ENCODE results near the gene WNT16. TPM values are rescaled to one million over a fixed set of nuclear protein-coding genes. Genes with fewer than 3 reads are reported as not detected.

The WNT16 gene
- total RNA-seq, 2 donors from 2014 or later = not detected

DNA sequence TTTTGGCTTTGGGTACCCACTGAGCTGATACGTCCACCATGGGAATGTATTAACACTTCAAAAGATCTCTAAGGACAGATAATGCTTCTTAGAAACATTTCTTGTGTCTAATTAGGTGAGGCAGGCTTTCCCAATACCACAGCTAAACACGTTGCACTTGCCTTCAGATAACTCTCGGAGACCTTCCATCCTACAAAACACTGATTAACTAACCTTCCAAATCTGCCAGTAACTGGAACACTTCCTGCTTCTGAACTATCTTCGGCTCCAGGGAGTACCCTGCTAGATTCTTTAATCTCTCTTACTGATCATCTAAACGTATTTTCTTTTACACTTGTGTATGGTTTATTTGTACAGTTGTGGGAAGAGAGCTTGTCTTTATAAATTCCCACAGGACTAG lies 1.1 kb upstream of the WNT16 start:
- ATAC-seq (replicated peaks) = no peak
- no peaks in the 10 kb centered on the region for H3K36me3 Mint-ChIP-seq (ENCODE audit: low read depth)

DNA sequence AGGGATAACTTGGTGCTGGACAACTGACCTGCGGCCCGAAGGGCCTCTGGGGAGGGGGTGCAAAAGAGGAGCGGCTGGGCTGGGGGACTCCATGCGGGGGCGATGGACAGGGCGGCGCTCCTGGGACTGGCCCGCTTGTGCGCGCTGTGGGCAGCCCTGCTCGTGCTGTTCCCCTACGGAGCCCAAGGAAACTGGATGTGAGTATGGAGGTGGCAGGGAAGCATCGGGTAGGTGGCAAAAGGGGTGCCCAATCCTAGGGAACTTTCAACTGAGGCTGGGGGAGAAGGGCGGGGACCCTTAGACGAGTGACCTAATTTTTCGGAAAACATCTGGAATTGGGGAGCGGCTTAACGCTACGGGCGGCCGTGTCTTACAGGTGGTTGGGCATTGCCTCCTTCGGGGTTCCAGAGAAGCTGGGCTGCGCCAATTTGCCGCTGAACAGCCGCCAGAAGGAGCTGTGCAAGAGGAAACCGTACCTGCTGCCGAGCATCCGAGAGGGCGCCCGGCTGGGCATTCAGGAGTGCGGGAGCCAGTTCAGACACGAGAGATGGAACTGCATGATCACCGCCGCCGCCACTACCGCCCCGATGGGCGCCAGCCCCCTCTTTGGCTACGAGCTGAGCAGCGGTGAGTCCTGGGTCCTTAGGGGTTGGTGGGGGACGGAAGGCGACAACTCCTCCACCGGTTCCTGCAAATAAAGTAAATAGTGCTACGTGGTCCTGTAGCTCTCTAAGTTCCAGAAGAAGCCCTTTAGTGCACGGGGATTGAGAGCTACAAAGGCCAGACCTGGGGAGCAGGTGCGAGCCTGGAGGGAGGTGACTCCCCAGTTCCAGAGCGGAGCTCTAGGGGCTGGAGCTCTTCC lies 622 bp downstream of the WNT16 start:
- no peaks in the 10 kb centered on the region for H3K9me3 Mint-ChIP-seq
- H3K36me3 Mint-ChIP-seq (ENCODE audit: low read depth) = no peaks in the 10 kb centered on the region
- H3K27me3 Mint-ChIP-seq = peaks cover 54% of the 10 kb centered on the region
- peaks cover 5% of the 10 kb centered on the region for H3K4me1 Mint-ChIP-seq
- no peak overlapping the region for H3K27ac Mint-ChIP-seq
- peak overlapping the region; percentile 29 for H3K4me3 Mint-ChIP-seq
- ATAC-seq (replicated peaks) = peak; percentile 16

More for the DNA sequence above, 1.1 kb upstream of the WNT16 start:
- H3K4me3 Mint-ChIP-seq = no peak overlapping the region
- peaks cover 5% of the 10 kb centered on the region for H3K4me1 Mint-ChIP-seq
- H3K27ac Mint-ChIP-seq = no peak overlapping the region
- H3K9me3 Mint-ChIP-seq = no peaks in the 10 kb centered on the region
- peaks cover 60% of the 10 kb centered on the region for H3K27me3 Mint-ChIP-seq

DNA sequence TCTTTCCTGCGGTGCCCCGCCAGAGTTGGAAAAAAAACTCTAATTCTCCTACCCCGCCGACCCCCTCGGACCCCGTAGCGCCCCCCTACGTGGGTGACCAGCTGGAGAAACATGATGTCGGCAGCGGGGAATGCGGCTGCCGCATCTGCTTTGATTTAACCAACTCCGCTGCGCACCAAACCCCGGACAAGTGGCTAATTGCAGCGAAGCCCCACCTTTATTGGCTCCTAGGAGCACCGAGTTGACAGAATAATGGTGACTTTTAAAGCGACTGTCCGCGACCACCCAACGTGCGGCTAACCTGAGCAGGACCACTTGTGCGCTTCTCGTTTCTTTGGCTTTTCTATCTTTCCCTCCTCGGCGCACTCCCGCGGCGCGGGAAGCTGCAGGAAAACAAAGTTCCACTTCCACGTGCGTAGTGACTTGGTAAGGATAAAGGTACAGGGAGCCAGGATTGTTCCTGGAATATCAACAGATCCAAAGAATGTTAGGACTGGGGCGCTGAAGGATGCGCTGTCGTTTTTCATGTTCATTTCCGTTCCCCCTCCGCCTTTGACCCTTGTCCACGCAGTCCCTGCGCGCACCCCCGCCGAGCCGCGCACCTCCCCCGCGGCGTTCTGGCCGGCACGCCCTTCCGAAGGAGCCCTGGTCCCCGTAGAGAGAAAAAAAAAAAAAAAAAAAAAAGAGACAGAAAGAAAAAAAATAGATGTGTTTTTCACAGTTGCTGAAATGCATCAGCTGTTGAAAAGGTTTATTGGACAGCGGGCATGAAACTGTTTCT lies 1.4 kb downstream of the WNT16 start:
- H3K9me3 Mint-ChIP-seq = no peaks in the 10 kb centered on the region
- no peaks in the 10 kb centered on the region for H3K36me3 Mint-ChIP-seq (ENCODE audit: low read depth)
- peaks cover 51% of the 10 kb centered on the region for H3K27me3 Mint-ChIP-seq
- H3K4me1 Mint-ChIP-seq = peaks cover 5% of the 10 kb centered on the region
- peak overlapping the region; percentile 29 for H3K4me3 Mint-ChIP-seq
- ATAC-seq (replicated peaks) = no peak
- no peak overlapping the region for H3K27ac Mint-ChIP-seq

DNA sequence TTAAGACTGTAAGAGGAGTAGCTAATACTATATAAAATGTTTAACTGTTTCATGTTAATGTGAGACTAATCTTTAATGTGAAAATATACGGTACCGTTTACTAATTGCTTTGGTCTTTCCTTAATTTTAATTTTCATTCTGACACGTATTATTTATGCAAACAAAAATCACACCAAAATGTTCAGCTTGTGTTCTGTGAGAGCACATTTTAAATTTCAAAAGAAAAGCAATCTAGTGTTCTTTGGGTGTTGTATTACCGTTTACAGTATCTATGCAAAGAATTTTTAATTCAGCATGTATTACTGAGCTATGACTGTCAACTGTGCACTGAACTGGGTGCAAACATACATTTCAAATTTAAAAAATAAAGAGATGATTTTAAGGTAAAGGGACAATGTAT lies 2.2 kb downstream of the WNT16 start:
- no peak for ATAC-seq (replicated peaks)
- Mint-ChIP-seq H3K4me3 (no peak overlapping the region), H3K27ac (no peak overlapping the region), H3K9me3 (no peaks in the 10 kb centered on the region), H3K36me3 (ENCODE audit: low read depth) (no peaks in the 10 kb centered on the region), H3K27me3 (peaks cover 53% of the 10 kb centered on the region), H3K4me1 (peaks cover 5% of the 10 kb centered on the region)

DNA sequence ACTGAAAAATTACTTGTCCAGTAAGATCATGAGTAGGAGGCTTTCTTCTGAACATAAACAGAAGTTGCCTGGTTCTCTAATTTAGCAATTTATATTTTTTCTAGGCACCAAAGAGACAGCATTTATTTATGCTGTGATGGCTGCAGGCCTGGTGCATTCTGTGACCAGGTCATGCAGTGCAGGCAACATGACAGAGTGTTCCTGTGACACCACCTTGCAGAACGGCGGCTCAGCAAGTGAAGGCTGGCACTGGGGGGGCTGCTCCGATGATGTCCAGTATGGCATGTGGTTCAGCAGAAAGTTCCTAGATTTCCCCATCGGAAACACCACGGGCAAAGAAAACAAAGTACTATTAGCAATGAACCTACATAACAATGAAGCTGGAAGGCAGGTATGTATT lies 2.8 kb downstream of the WNT16 start:
- H3K27me3 Mint-ChIP-seq = peaks cover 51% of the 10 kb centered on the region
- H3K4me3 Mint-ChIP-seq = no peak overlapping the region
- H3K27ac Mint-ChIP-seq = no peak overlapping the region
- no peaks in the 10 kb centered on the region for H3K9me3 Mint-ChIP-seq
- peaks cover 5% of the 10 kb centered on the region for H3K4me1 Mint-ChIP-seq
- no peak for ATAC-seq (replicated peaks)
- no peaks in the 10 kb centered on the region for H3K36me3 Mint-ChIP-seq (ENCODE audit: low read depth)

- ATAC-seq (replicated peaks) = no peak
- no peak overlapping the region for H3K27ac Mint-ChIP-seq
- H3K27me3 Mint-ChIP-seq = peaks cover 28% of the 10 kb centered on the region
- H3K36me3 Mint-ChIP-seq (ENCODE audit: low read depth) = no peaks in the 10 kb centered on the region
- H3K4me1 Mint-ChIP-seq = peaks cover under 1% of the 10 kb centered on the region
- H3K4me3 Mint-ChIP-seq = no peak overlapping the region
- no peaks in the 10 kb centered on the region for H3K9me3 Mint-ChIP-seq
Observed at GRCh38 chr7:121334376-121334775, 5.6 kb downstream of the WNT16 start.

DNA sequence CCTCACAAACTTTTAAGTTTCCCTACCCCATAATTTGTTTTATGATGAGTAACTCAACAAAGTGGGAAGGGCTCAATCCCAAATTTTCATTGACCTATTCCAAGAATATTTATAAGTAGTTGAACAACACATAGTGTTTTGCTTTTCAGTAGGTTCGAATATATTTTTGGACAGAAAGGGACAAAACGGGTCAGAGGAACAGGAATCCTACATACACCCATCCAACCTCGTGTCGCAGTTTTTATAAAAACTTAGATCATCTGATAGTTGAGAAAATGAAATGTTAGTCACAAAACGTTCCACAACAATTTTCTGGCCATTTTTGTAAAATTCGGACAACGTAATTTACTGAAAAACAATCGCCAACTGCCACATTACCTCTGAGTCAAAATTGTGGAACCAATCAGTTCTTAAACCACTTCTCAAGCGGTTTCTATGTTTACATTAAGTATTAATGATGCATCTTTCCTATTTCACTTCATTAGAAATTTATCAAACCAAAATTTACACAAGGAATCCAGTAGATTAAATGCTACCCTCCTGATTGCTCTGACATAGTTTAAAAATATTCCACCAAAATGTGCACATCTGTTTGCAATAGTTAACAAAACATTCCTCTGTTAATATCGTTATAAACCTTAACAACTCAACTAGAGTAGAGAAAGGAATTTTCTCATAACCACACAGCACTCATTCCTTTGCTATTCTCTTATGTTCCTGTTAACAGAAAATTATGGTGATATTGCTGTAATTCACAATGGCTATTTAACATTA lies 6.3 kb downstream of the WNT16 start:
- H3K36me3 Mint-ChIP-seq (ENCODE audit: low read depth) = no peaks in the 10 kb centered on the region
- H3K27me3 Mint-ChIP-seq = peaks cover 23% of the 10 kb centered on the region
- H3K27ac Mint-ChIP-seq = no peak overlapping the region
- no peak for ATAC-seq (replicated peaks)
- no peaks in the 10 kb centered on the region for H3K9me3 Mint-ChIP-seq
- no peak overlapping the region for H3K4me3 Mint-ChIP-seq
- H3K4me1 Mint-ChIP-seq = no peaks in the 10 kb centered on the region

DNA sequence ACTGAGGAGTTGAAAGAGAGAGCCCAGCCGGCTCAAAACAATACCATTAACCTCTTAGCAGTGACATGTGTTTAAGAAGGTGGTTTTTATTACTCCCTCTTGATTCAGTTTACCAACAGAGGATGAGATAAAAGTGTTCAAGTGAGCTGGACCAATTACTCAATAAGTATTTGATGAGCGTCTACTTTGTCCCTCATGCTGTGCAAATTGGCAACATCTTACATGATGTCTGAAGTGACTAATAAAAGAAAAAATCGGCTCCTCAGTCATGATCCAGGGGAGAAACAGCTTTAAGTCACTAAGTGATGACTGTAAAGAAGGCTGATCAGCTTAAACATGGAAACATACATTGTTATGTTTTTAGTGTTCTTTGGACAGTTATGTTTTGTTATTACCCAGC lies 7.8 kb downstream of the WNT16 start:
- Mint-ChIP-seq H3K9me3 (no peaks in the 10 kb centered on the region), H3K4me1 (no peaks in the 10 kb centered on the region), H3K4me3 (no peak overlapping the region), H3K27ac (no peak overlapping the region), H3K27me3 (peaks cover 14% of the 10 kb centered on the region), H3K36me3 (ENCODE audit: low read depth) (no peaks in the 10 kb centered on the region)
- ATAC-seq (replicated peaks) = no peak

DNA sequence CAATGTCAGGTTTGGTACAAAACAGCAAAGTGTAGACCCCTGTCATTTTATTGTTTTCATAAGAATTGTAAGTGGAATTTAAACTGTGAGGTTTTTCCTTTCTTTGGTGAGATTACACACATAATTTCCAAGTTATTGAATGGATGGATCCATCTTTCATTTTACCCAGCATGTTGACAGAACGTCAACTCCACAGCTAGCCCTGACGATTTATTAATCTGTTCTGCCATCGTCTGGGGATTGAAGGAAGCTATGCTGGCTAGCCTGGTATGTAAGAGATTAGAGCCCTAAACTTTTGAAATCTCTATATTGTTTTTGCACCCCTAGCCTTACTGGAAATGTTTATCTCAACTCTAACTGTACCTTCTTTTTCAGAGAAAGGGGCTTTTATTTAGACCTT lies 8.6 kb downstream of the WNT16 start:
- no peaks in the 10 kb centered on the region for H3K36me3 Mint-ChIP-seq (ENCODE audit: low read depth)
- no peak for ATAC-seq (replicated peaks)
- no peaks in the 10 kb centered on the region for H3K4me1 Mint-ChIP-seq
- H3K9me3 Mint-ChIP-seq = no peaks in the 10 kb centered on the region
- no peak overlapping the region for H3K4me3 Mint-ChIP-seq
- H3K27me3 Mint-ChIP-seq = peaks cover 11% of the 10 kb centered on the region
- no peak overlapping the region for H3K27ac Mint-ChIP-seq

DNA sequence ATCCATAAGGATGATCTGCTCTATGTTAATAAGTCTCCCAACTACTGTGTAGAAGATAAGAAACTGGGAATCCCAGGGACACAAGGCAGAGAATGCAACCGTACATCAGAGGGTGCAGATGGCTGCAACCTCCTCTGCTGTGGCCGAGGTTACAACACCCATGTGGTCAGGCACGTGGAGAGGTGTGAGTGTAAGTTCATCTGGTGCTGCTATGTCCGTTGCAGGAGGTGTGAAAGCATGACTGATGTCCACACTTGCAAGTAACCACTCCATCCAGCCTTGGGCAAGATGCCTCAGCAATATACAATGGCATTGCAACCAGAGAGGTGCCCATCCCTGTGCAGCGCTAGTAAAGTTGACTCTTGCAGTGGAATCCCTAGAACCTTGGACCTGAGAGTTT lies 10.3 kb downstream of the WNT16 start:
- Mint-ChIP-seq H3K4me3 (no peak overlapping the region), H3K27ac (no peak overlapping the region), H3K9me3 (no peaks in the 10 kb centered on the region), H3K27me3 (peaks cover 9% of the 10 kb centered on the region), H3K4me1 (no peaks in the 10 kb centered on the region), H3K36me3 (ENCODE audit: low read depth) (no peaks in the 10 kb centered on the region)
- no peak for ATAC-seq (replicated peaks)

DNA sequence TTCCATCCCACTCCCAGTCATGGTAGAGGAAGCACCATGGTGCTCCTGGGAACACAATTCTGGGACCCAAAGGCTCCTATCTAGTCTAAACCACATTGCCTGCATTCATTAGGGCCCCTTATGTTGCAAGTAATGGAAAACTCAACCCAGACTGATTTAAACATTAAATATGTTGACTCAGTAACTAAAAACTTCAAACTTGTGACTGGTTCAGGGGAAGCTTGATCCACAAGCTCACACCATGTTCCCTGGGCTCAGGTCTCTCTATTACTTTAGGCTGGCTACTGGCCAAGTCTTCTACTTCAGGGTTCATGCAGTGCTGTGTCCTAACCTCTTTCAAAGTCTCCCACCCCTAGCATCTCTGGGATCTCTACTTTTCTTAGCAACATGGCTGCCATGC lies 13.1 kb downstream of the WNT16 start:
- Mint-ChIP-seq H3K36me3 (ENCODE audit: low read depth) (peaks cover 2% of the 10 kb centered on the region), H3K9me3 (no peaks in the 10 kb centered on the region), H3K27ac (no peak overlapping the region), H3K4me1 (no peaks in the 10 kb centered on the region), H3K4me3 (no peak overlapping the region), H3K27me3 (no peaks in the 10 kb centered on the region)
- no peak for ATAC-seq (replicated peaks)

- no peaks in the 10 kb centered on the region for H3K4me1 Mint-ChIP-seq
- no peak for ATAC-seq (replicated peaks)
Observed at GRCh38 chr7:121342631-121343030, 13.8 kb downstream of the WNT16 start.

GRCh38 chr7:121343302-121343701 lies 14.5 kb downstream of the WNT16 start:
- ATAC-seq (replicated peaks) = no peak
- H3K4me3 Mint-ChIP-seq = no peak overlapping the region

More at GRCh38 chr7:121342631-121343030, 13.8 kb downstream of the WNT16 start:
- no peak overlapping the region for H3K4me3 Mint-ChIP-seq
- peaks cover 9% of the 10 kb centered on the region for H3K36me3 Mint-ChIP-seq (ENCODE audit: low read depth)
- H3K27ac Mint-ChIP-seq = no peak overlapping the region
- H3K9me3 Mint-ChIP-seq = no peaks in the 10 kb centered on the region
- no peaks in the 10 kb centered on the region for H3K27me3 Mint-ChIP-seq

GRCh38 chr7:121344093-121344492 lies 15.3 kb downstream of the WNT16 start:
- Mint-ChIP-seq H3K27ac (no peak overlapping the region), H3K36me3 (ENCODE audit: low read depth) (peaks cover 9% of the 10 kb centered on the region), H3K9me3 (no peaks in the 10 kb centered on the region), H3K4me3 (no peak overlapping the region), H3K4me1 (no peaks in the 10 kb centered on the region), H3K27me3 (no peaks in the 10 kb centered on the region)
- ATAC-seq (replicated peaks) = no peak

More at GRCh38 chr7:121343302-121343701, 14.5 kb downstream of the WNT16 start:
- H3K27me3 Mint-ChIP-seq = no peaks in the 10 kb centered on the region
- H3K27ac Mint-ChIP-seq = no peak overlapping the region
- no peaks in the 10 kb centered on the region for H3K4me1 Mint-ChIP-seq
- H3K9me3 Mint-ChIP-seq = no peaks in the 10 kb centered on the region
- H3K36me3 Mint-ChIP-seq (ENCODE audit: low read depth) = peaks cover 9% of the 10 kb centered on the region

Measured in activated T-helper 17 cell treated with anti-CD3 and anti-CD28 coated beads, Interleukin-2, amount 50 U/mL, for 72 hours (primary cell).